Stimulated activated CD8-positive, alpha-beta memory T cell treated with anti-CD3 and anti-CD28 coated beads, Interleukin-12 subunit alpha, Interleukin-12 subunit beta, amount 100 ng/mL, for 24 hours (primary cell): ENCODE measurements around the gene THSD7B.

Source experiments
- DNase-seq: peaks from one replicate; pipeline ENCODE4 v3.0.0-alpha.2; 2020; ENCODE audit errors: extremely low read depth

Gene THSD7B

GRCh38 chr2:137379186-137379585 lies 613.8 kb downstream of the THSD7B start:
- no peak for DNase-seq

DNA sequence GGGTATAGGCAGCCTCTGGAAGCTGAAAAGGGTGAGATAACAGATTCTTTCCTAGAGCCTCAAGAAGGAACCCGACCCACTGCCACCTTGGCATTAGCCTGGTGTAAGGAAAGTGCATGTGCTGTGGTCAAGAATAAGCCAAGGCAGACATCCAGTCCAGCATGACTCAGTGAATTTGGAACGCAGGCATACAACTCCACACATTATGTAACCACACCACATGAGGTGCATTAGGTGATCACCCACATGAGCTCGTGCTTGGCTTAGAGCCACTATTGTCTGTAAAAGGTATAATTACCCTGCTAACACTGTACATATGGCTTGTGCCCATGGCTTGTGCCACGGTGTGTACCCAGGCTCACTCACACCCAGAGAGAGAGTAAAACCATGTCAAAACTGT lies 615.3 kb downstream of the THSD7B start:
- no peak for DNase-seq

DNA sequence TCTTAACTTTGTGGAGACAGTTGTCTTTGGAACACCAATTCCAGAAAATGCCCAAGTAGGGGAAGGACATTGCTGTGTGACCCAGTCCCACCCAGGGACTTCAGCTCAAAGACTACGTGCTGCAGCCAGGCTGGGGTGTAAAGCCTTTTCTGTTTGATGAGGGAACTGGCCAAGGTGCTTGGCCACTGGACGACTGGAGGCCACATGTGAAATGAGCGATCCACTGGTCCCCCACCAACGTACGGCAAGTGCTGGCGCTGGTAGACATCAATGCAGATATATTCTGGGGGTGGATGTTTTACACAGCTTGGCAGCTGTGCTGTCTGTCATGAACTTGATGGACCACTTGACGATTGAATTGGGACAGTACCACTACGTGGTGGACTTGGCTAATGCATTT lies 616.4 kb downstream of the THSD7B start:
- no peak for DNase-seq

GRCh38 chr2:137383391-137383790 lies 618.0 kb downstream of the THSD7B start:
- DNase-seq, result no peak

DNA sequence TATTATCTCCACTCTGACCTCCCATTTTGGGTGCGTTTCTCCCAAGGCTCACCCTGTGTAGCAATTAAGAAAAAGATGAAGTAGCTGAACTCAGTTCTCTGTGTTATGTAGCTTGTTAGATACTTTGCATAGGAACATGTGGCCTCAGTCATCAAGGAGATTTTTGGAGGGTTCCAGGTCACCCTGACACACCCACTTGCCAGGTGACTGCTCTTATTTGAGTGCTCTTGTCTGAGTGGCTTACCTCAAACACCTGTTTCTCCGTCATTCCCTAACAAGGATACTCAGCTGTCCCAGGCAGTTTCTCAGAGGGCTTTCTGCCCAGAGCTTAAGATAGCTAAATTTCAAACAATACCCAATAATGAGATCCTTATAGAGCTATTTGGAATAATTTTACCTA lies 621.7 kb downstream of the THSD7B start:
- no peak for DNase-seq

DNA sequence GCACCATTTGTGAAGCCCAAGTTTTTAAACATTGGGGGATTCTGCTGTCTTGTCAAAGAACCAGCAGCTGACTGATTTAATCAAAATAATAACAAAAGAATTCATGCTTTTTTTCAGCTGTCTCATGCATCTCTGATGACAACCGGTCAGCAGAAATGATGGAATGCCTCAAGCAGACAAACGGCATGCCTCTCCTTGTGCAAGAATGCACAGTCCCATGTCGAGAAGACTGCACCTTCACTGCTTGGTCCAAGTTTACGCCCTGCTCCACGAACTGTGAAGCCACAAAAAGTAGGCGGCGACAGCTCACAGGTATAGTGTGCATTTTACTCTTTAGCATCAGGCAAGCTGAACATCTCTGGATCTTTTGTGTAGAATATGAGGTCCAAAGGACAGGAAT lies 640.2 kb downstream of the THSD7B start:
- no peak for DNase-seq

GRCh38 chr2:137411585-137411984 lies 646.2 kb downstream of the THSD7B start:
- no peak for DNase-seq

DNA sequence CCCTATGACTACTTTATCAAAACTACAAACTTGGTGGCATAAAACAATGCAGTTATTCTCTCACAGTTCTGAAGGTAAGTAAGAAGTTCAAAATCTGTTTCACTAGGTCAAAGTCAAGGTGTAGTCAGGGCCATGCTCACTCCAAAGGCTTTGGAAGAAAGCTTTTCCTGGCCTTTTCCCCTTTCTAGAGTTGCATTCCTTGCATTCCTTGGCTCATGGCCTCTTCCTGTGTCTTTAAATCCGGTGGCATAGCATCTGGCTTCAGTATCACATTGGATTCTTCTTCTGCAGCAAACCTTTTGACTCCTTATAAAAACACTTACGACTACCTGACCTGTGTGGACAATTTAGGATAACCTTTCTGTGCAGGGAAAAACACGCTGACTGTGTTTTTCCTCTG lies 655.4 kb downstream of the THSD7B start:
- no peak for DNase-seq

GRCh38 chr2:137435162-137435561 lies 669.8 kb downstream of the THSD7B start:
- no peak for DNase-seq

- no peak for DNase-seq
These were observed 672.0 kb downstream of the THSD7B start for GRCh38 chr2:137437386-137437785.

- no peak for DNase-seq
These were observed 679.6 kb downstream of the THSD7B start for GRCh38 chr2:137444970-137445369.

GRCh38 chr2:137449454-137449853 lies 684.1 kb downstream of the THSD7B start:
- no peak for DNase-seq

DNA sequence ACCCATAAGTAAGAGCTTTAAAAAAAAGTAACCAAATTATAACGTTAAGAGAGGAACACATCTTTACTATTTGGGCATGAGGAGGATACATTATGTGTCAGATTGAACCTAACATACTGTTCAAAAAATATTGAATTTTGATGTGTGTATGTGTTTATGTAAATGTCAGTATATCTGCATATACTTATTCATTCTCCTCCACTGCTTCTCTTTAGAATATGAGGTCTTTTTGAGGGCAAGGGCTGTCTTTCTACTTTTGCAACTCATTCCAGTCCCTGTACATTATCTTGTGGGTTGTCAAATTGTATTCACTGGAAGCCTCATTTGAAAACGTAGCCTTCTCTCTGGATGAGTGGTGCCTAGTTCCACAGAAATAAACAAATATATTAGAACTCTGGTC lies 689.5 kb downstream of the THSD7B start:
- no peak for DNase-seq

DNA sequence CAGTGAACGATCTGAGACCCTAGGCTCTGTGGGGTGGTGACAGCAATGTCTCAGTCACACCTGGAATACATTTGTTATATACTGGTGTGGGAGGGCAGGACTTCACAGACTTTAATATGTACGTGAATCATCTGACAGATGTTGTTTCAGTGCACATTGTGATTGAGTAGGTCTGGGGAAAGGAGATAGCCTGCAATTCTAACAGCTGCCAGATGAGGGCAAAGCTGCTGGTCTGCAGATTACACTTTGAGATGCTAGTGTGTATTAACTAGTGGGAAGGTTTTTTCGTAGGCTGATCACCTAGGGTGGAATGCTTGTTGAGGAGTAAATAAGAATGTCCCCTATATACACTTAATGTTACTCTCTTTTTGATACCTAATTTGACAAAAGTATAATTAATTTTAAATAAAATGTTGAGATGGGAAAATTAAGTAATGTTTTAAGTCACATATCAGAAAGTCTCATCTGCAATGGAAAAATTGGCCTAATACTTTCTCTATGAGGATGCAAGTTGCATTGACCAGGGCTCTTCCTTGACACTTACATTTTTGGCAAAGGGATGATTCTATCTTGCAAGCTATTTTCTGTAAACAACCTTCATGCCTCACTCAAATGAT lies 702.0 kb downstream of the THSD7B start:
- no peak for DNase-seq

DNA sequence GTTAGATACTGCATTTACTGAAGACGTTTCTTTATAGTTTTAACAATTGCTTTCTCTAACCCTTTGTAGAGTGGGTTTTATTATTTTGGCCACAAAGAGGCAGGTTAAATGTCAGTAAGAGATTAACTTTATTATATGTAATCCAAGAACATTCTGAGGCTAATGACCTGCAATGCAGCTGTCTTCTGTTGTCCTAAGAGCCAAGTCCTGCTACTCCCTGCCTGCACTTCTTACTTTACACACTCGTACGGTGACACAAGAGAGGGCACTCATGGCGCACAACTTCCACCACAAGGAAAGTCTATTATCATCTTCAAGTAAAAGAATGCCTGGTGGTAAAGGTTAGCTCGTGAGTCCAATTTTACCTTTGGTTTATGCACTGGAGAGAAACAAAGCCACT lies 727.9 kb downstream of the THSD7B start:
- DNase-seq, result no peak

DNA sequence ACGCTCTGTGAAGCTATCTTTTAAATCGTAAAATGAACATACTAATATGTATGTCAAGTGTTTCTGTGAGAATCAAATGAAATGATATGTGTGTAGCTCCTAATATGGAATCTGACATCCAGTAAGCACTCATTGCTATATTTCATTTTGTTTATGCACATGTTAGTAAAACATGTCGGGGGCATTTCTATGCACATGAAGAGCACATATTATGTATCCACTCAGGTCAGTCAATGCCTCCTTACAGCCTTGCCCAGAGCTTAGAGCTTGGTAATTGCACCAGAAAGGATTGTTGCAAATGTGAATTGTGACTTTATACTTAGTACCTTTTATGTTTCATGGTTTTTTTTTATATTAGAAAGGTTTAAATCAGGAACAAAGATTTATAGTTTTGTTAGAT lies 735.3 kb downstream of the THSD7B start:
- no peak for DNase-seq

DNA sequence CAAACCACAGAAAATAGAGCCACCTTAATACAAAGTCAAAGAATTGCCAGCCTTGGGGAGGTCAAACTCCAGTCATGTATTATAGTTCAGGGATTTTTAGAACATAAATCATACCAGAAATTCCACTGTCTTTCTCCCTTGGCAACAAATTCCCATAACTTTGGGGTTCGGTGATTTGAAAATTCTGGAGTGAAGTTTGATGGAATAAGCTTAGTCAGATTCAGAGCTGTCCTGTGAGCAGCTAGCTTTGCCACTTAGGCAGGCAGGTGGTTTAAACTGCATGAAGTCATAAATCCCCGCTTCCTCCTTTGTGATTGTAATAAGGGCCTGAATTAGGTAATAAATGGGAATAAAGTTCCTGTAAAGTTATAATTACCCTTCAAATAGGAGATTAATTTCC lies 741.9 kb downstream of the THSD7B start:
- DNase-seq, result no peak

GRCh38 chr2:137508739-137509384 lies 743.5 kb downstream of the THSD7B start:
- DNase-seq, result no peak

GRCh38 chr2:137511526-137511925 lies 746.2 kb downstream of the THSD7B start:
- DNase-seq, result no peak

DNA sequence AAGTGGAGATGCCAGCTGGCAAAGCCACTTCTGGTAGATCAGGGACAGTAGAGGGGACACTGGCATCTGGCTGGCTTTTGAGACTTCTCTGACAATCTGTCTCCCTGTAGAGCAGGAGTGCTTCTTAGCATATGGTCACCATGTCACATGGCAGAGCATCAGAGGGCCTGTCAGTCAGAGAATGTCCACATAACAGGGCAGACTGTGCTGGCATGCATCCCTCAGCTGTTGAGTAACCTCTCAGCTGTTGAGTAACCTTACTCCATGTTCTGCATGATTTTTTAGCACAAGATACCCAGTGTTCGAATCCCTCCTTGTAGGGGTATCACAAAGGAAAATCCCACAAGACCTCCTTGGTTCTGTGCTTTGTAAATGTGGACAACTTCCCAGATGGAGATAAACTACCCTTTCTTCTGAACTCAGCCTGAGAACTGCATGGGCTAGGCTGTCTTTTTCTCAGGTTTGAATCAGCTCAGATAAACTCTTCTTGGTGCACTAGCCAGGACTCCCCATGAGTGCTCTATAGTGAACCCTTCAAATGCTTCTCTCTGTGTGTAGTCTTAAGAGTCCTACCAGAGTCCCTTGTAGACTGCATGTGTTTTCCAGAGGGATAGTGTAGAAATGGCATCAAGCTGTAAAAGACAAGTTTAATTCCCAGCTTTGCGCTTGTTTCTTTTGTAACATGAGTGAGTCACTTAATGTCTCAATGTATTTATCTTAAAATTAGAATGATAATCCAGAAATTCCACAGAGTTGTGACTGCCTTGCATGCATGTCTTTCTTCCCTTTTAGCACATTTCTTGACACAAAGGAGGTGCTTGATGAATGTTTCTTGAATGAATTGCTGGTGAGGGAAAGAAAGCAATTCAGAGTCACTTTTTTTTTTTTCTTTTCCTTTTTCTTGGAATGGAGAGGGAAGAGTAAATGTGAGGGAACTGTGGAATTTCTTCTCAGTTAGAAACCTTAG lies 756.6 kb downstream of the THSD7B start:
- DNase-seq, result no peak

DNA sequence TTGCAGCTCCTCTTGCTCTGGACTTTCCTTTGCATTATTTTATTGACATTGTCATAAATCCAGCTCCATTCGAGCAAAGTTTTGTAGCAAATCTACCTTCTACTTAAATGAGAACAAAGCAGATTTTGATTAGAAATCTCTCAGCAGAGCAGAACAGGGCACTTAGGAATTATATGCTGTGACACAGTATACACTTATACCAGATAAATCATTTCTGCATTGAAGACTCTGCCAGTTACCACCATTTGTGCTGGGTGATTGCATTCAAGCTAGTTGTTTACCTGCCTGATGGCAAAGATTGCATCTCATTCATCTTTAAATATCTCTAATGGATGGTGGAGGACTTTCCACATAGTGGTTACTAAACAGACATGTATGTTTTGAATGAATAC lies 757.3 kb downstream of the THSD7B start:
- no peak for DNase-seq

- DNase-seq, result no peak
These were observed 758.6 kb downstream of the THSD7B start for GRCh38 chr2:137523931-137524330.

- DNase-seq, result no peak
These were observed 759.8 kb downstream of the THSD7B start for GRCh38 chr2:137525132-137525531.
